SK-N-SH (cell line): ENCODE measurements around the gene KAT6B. TPM values are rescaled to one million over a fixed set of nuclear protein-coding genes. Genes with fewer than 3 reads are reported as not detected.

Experiments used
- CTCF ChIA-PET: fragments of 300-600, 350-600 bp; formaldehyde crosslinking; extraction: SDS; loops from one replicate; lab custom pipeline; 2021; lab: Yijun Ruan, JAX
- POLR2A ChIA-PET: fragments of 350-600 bp; sonication (Branson Sonifier 250); formaldehyde crosslinking; extraction: SDS; loops from one replicate; lab custom pipeline; 2020; ENCODE audit warnings: antibody characterized with exemption, inconsistent platforms; lab: Yijun Ruan, JAX
- DNase-seq: peaks from one replicate; pipeline ENCODE4 v3.0.0; 2012
- H2AFZ ChIP-seq: fragments of 200-600 bp; sonication (generic); 2 replicates; pipeline ENCODE4 v1.8.1; 2016; ENCODE audit warnings: antibody characterized with exemption, mild to moderate bottlenecking, low read depth
- H3F3A ChIP-seq: fragments of 200-600 bp; sonication (generic); replicated peaks from 2 replicates; pipeline ENCODE3; 2016; ENCODE audit warnings: antibody characterized with exemption, mild to moderate bottlenecking; ENCODE audit not compliant: insufficient read depth
- H3K27ac ChIP-seq, 2 experiments: fragments of 200-500 bp in 1 of 2; fragments of 200-600 bp in 1 of 2; sonication (Bioruptor generic) in 1 of 2; sonication (generic), shearing (Covaris generic) in 1 of 2; 2 replicates each; pipeline versions ENCODE4 v1.5.1 to v1.6.1; 2014 to 2016; ENCODE audit warnings: low read depth in 2 of 2, inconsistent platforms in 1 of 2, low read length in 1 of 2, mild to moderate bottlenecking in 1 of 2, mixed read lengths in 1 of 2
- H3K27me3 ChIP-seq: fragments of 200-600 bp; sonication (generic), shearing (Covaris generic); 2 replicates; pipeline ENCODE4 v1.6.1; 2016; ENCODE audit warnings: mixed run types; ENCODE audit not compliant: insufficient read depth
- H3K36me3 ChIP-seq, 2 experiments: fragments of 200-500 bp in 1 of 2; fragments of 200-600 bp in 1 of 2; sonication (Bioruptor generic) in 1 of 2; sonication (generic) in 1 of 2; replicated peaks in 1 of 2; 2 replicates each; pipeline versions ENCODE3 to v1.5.1; 2014 to 2016; ENCODE audit warnings: low read length in 1 of 2, mild to moderate bottlenecking in 1 of 2; ENCODE audit not compliant: insufficient read depth in 2 of 2, control insufficient read depth in 1 of 2
- H3K4me1 ChIP-seq, 2 experiments: fragments of 200-500 bp in 1 of 2; fragments of 200-600 bp in 1 of 2; sonication (Bioruptor generic) in 1 of 2; sonication (generic), shearing (Covaris generic) in 1 of 2; 2 replicates each; pipeline versions ENCODE4 v1.5.1 to v1.6.1; 2014 to 2016; ENCODE audit warnings: low read depth in 1 of 2, low read length in 1 of 2, mixed run types in 1 of 2; ENCODE audit not compliant: insufficient read depth in 2 of 2, control insufficient read depth in 1 of 2
- H3K4me2 ChIP-seq: fragments of 200-600 bp; sonication (generic), shearing (Covaris generic); 2 replicates; pipeline ENCODE4 v1.6.1; 2017; ENCODE audit warnings: mixed run types
- H3K4me3 ChIP-seq, 2 experiments: fragments of 200-500 bp in 1 of 2; fragments of 200-600 bp in 1 of 2; sonication (Bioruptor generic) in 1 of 2; sonication (generic), shearing (Covaris generic) in 1 of 2; 2 replicates each; pipeline versions ENCODE4 v1.5.1 to v1.8.1; 2014 to 2016; ENCODE audit warnings: low read depth in 2 of 2, inconsistent platforms in 1 of 2, low read length in 1 of 2, mild to moderate bottlenecking in 1 of 2, mixed read lengths in 1 of 2, moderate library complexity in 1 of 2
- H3K79me2 ChIP-seq: fragments of 200-600 bp; sonication (generic); 2 replicates; pipeline ENCODE4 v1.8.1; 2017; ENCODE audit warnings: mild to moderate bottlenecking; ENCODE audit not compliant: insufficient read depth
- H3K9ac ChIP-seq: fragments of 200-600 bp; sonication (generic); 2 replicates; pipeline ENCODE4 v1.6.1; 2017; ENCODE audit warnings: mixed run types
- H3K9me2 ChIP-seq: fragments of 200-600 bp; sonication (generic); 2 replicates; pipeline ENCODE4 v1.6.1; 2017; ENCODE audit warnings: mixed run types
- H3K9me3 ChIP-seq: fragments of 200-600 bp; sonication (generic); 2 replicates; pipeline ENCODE4 v1.6.1; 2017; ENCODE audit warnings: mixed run types, mild to moderate bottlenecking, moderate library complexity
- H4K20me1 ChIP-seq: fragments of 200-600 bp; sonication (generic); 2 replicates; pipeline ENCODE4 v1.6.1; 2017; ENCODE audit warnings: mild to moderate bottlenecking, mixed run types; ENCODE audit not compliant: insufficient read depth
- ELF1 ChIP-seq: IDR thresholded peaks from 2 replicates; pipeline ENCODE4 v1.4.0; 2012
- EP300 ChIP-seq, 2 experiments: IDR thresholded peaks; 2 replicates each; pipeline versions ENCODE4 v1.4.0 to v1.6.1; 2012; ENCODE audit warnings: borderline replicate concordance in 1 of 2, low read depth in 1 of 2, low read length in 1 of 2
- EZH2phosphoT487 ChIP-seq: fragments of 200-600 bp; sonication (generic); IDR thresholded peaks from 2 replicates; pipeline ENCODE4 v1.6.1; 2017; ENCODE audit warnings: low read depth, mixed run types, mild to moderate bottlenecking, antibody characterized with exemption, moderate library complexity, borderline replicate concordance
- FOXJ3 ChIP-seq: sonication (generic); formaldehyde crosslinking; IDR thresholded peaks from 2 replicates; pipeline ENCODE4 v1.5.1; 2020; ENCODE audit warnings: mild to moderate bottlenecking, missing genetic modification reagents
- GATA2 ChIP-seq: sonication (generic); formaldehyde crosslinking; IDR thresholded peaks from 2 replicates; pipeline ENCODE4 v1.5.0; 2020; ENCODE audit warnings: mild to moderate bottlenecking, missing genetic modification reagents
- MXI1 ChIP-seq: IDR thresholded peaks from 2 replicates; pipeline ENCODE4 v1.6.1; 2012; ENCODE audit warnings: mild to moderate bottlenecking, low read depth, low read length, improper control_type of control experiment
- POLR2AphosphoS5 ChIP-seq: IDR thresholded peaks from 2 replicates; pipeline ENCODE4 v1.6.1; 2012; ENCODE audit warnings: low read depth, low read length
- REST ChIP-seq: IDR thresholded peaks from 2 replicates; pipeline ENCODE4 v1.6.1; 2012; ENCODE audit warnings: mild to moderate bottlenecking, low read depth, low read length, moderate library complexity
- TAF1 ChIP-seq: IDR thresholded peaks from 2 replicates; pipeline ENCODE4 v1.6.1; 2012; ENCODE audit warnings: low read depth, mild to moderate bottlenecking, low read length, moderate library complexity, borderline replicate concordance
- TCF12 ChIP-seq: IDR thresholded peaks from 2 replicates; pipeline ENCODE4 v1.4.0; 2012
- YY1 ChIP-seq: IDR thresholded peaks from 2 replicates; pipeline ENCODE4 v1.4.0; 2012; ENCODE audit warnings: low read depth, mild to moderate bottlenecking
- WGBS: methylation state at CpG from one replicate; pipeline ENCODE4 v1.1.6; 2017; ENCODE audit warnings: low lambda C conversion rate; 5-methylcytosine and 5-hydroxymethylcytosine counted together
- polyA plus RNA-seq, 3 experiments: library from polyadenylated mRNA; depleted of rRNA; stranded (reverse); fragments of >200 nt; gene quantifications; 2 replicates each; pipeline ENCODE4 v1.2.3, GENCODE V29; 2012
- TF ChIP-seq, protein P1 (sequence below): fragments of 150-350 bp; IDR thresholded peaks from 2 replicates; pipeline ENCODE4 v1.6.1; 2017; ENCODE audit warnings: antibody characterized with exemption, low read length, low read depth, borderline replicate concordance
- TF ChIP-seq, protein P2 (sequence below): IDR thresholded peaks from 2 replicates; pipeline ENCODE4 v1.4.0; 2012; ENCODE audit warnings: low read depth, borderline replicate concordance

KAT6B gene
- polyA plus RNA-seq, 1 of the 3 experiments (the other 2 are of a cell fraction) = 4.3 TPM

GRCh38 chr10:75009426-75009825 is 183.0 kb downstream of the KAT6B start:
- POLR2A ChIA-PET = no interaction called here
- peaks cover 3% of the 10 kb centered on the region for H3F3A ChIP-seq
- H3K36me3 ChIP-seq = peaks cover 2 to 7% of the 10 kb centered on the region in 2 experiments
- no peak overlapping the region for H3K4me3 ChIP-seq
- no peaks in the 10 kb centered on the region for H3K27me3 ChIP-seq
- no peak for DNase-seq
- 98% methylated on average over 5 of the region's 5 CpGs for WGBS
- no peaks in the 10 kb centered on the region for H3K79me2 ChIP-seq
- H2AFZ ChIP-seq = no peak overlapping the region
- H3K9ac ChIP-seq = no peak overlapping the region
- no peaks in the 10 kb centered on the region for H3K9me2 ChIP-seq
- H3K4me2 ChIP-seq = no peak overlapping the region
- CTCF ChIA-PET = no interaction called here
- H3K4me1 ChIP-seq = peaks cover 0 to 6% of the 10 kb centered on the region in 2 experiments; a peak in 1 of 4 replicates
- no peaks in the 10 kb centered on the region for H4K20me1 ChIP-seq
- TF ChIP-seq REST = no peak
- TF ChIP-seq, protein P1, sequence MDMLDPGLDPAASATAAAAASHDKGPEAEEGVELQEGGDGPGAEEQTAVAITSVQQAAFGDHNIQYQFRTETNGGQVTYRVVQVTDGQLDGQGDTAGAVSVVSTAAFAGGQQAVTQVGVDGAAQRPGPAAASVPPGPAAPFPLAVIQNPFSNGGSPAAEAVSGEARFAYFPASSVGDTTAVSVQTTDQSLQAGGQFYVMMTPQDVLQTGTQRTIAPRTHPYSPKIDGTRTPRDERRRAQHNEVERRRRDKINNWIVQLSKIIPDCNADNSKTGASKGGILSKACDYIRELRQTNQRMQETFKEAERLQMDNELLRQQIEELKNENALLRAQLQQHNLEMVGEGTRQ = no peak
- TF ChIP-seq YY1 = no peak
- no peak for TF ChIP-seq TCF12
- no peak for TF ChIP-seq TAF1
- no peak for TF ChIP-seq EZH2phosphoT487
- TF ChIP-seq, protein P2, sequence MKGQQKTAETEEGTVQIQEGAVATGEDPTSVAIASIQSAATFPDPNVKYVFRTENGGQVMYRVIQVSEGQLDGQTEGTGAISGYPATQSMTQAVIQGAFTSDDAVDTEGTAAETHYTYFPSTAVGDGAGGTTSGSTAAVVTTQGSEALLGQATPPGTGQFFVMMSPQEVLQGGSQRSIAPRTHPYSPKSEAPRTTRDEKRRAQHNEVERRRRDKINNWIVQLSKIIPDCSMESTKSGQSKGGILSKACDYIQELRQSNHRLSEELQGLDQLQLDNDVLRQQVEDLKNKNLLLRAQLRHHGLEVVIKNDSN = no peak
- TF ChIP-seq ELF1 = no peak
- no peak for TF ChIP-seq EP300 (IDR thresholded peaks at IDR 0.05; ENCODE audit: borderline replicate concordance in 1 of 2, low read depth in 1 of 2, low read length in 1 of 2)
- TF ChIP-seq FOXJ3 (CRISPR knock-in tag) = no peak
- TF ChIP-seq MXI1 = no peak
- H3K9me3 ChIP-seq = no peaks in the 10 kb centered on the region
- H3K27ac ChIP-seq = no peak overlapping the region

- Histone ChIP-seq H3K4me3 (no peak overlapping the region), H3K4me2 (no peak overlapping the region), H3K9me3 (no peaks in the 10 kb centered on the region), H2AFZ (no peak overlapping the region), H3F3A (peaks cover 3% of the 10 kb centered on the region), H3K4me1 (peaks cover 6 to 7% of the 10 kb centered on the region in 2 experiments; a peak in 2 of 4 replicates), H3K9ac (no peak overlapping the region), H3K27ac (no peak overlapping the region), H3K36me3 (peaks cover 2 to 7% of the 10 kb centered on the region in 2 experiments), H4K20me1 (no peaks in the 10 kb centered on the region), H3K27me3 (no peaks in the 10 kb centered on the region), H3K9me2 (no peaks in the 10 kb centered on the region), H3K79me2 (no peaks in the 10 kb centered on the region)
- ChIA-PET POLR2A (no interaction called here), CTCF (no interaction called here)
- no peak for DNase-seq
- WGBS = 95% methylated on average over 1 of the region's 1 CpG
- TF ChIP-seq POLR2AphosphoS5 = no peak
- no peak for TF ChIP-seq EZH2phosphoT487
- no peak for TF ChIP-seq GATA2 (CRISPR knock-in tag)
Observed at GRCh38 chr10:75010373-75010772, 184.0 kb downstream of the KAT6B start.
